Effector memory CD8-positive, alpha-beta T cell (primary cell): ENCODE measurements around the gene GLO1.

Experiments
- ATAC-seq: fragments of 150-1000 bp; cut with Tn5 transposase; replicated peaks from 2 replicates; pipeline ENCODE4 v1.10.0; 2021; ENCODE audit warnings: mild to moderate bottlenecking, moderate library complexity
- DNase-seq, 3 experiments: peaks; one replicate each; pipeline ENCODE4 v3.0.0; 2021
- H3K27ac Mint-ChIP-seq, 2 donors: one replicate each; pipeline ENCODE4 v1.8.0; 2022; ENCODE audit warnings: mild to moderate bottlenecking in 2 of 2, mixed read lengths in 2 of 2, moderate library complexity in 2 of 2
- H3K27me3 Mint-ChIP-seq, 2 donors: one replicate each; pipeline ENCODE4 v1.8.0; 2022; ENCODE audit warnings: mixed read lengths in 2 of 2
- H3K36me3 Mint-ChIP-seq: one replicate; pipeline ENCODE4 v1.8.0; 2022; ENCODE audit warnings: mild to moderate bottlenecking, moderate library complexity, mixed read lengths; ENCODE audit not compliant: insufficient read depth
- H3K4me1 Mint-ChIP-seq, 2 donors: one replicate each; pipeline ENCODE4 v1.8.0; 2022; ENCODE audit warnings: low read depth in 2 of 2, mixed read lengths in 2 of 2
- H3K4me3 Mint-ChIP-seq, 2 donors: one replicate each; pipeline ENCODE4 v1.8.0; 2022; ENCODE audit warnings: mild to moderate bottlenecking in 2 of 2, mixed read lengths in 2 of 2, moderate library complexity in 2 of 2
- H3K9me3 Mint-ChIP-seq, 2 donors: one replicate each; pipeline ENCODE4 v1.8.0; 2022; ENCODE audit warnings: mixed read lengths in 2 of 2
- total RNA-seq, 9 experiments: gene quantifications; one replicate each; lab custom pipeline; 2026; lab: John Stamatoyannopoulos, UW

The GLO1 gene
- 28.9 to 136 (median 114) reads per million in 9 experiments for total RNA-seq

DNA sequence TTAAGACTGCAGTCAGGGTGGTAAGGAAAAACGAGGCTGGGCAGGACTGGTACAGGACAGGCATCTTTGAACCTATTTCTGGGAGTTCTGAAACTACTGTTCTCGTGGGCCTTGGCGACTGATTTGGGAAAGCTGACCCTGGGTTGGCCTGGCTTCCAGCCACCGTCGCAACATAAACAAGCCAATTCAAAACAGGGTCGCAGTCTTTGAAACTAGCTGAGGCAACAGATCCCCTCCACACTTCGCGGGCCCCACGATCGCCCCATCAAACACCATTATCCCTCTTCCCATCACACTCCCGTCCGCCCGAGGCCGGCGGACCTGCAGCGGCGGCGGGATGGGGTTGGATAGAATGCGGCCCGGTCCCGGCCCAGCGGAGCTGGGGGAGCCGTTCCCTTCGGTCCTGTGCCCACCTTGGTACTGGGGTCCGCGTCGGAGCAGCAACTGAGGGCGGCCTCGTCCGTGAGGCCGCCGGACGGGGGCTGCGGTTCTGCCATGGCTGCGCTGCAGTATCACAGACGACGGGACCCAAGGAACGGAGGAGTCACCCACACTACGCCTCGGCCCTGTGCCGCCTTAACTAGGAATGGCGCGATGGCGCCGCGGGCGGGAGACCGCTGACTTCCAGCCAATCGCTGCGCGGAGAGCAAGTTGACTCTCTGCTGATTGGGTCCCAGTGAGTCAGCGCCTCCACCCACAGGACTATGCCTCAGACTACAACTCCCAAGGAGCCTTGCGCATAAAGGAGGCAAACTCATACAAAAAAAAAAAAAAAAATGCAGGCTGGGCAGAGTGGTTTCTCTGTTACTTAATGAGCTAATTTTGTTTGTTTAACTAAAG, at the start of gene GLO1:
Gene GLO1, minus strand, starts transcription at position 588 of the 840 bp plus-strand sequence. Its CDS starts 91 bp downstream, at position 497.
- Mint-ChIP-seq H3K4me3 (peak within 1 kb of the TSS; percentile 86 to 93), H3K27ac (peak within 1 kb of the TSS; percentile 92 to 95), H3K4me1 (peaks cover 25 to 45% of the 10 kb centered on the region in 2 donors)

GRCh38 chr6:38750968-38751615, 48.1 kb upstream of the GLO1 start:
- no peaks in the 10 kb centered on the region for H3K4me1 Mint-ChIP-seq
- H3K27me3 Mint-ChIP-seq: peaks cover 9 to 23% of the 10 kb centered on the region in 2 donors
- no peak overlapping the region for H3K4me3 Mint-ChIP-seq
- H3K27ac Mint-ChIP-seq: no peak overlapping the region
- DNase-seq (no peak), ATAC-seq (no peak)
- peaks cover 2% of the 10 kb centered on the region for H3K36me3 Mint-ChIP-seq
- H3K9me3 Mint-ChIP-seq: no peaks in the 10 kb centered on the region

More for the DNA sequence above, at the start of gene GLO1:
- peaks cover 5 to 9% of the 10 kb centered on the region in 2 donors for H3K9me3 Mint-ChIP-seq
- peaks cover 12 to 22% of the 10 kb centered on the region in 2 donors for H3K27me3 Mint-ChIP-seq
- peaks cover 17% of the 10 kb centered on the region for H3K36me3 Mint-ChIP-seq
- peak; percentile 99 for ATAC-seq
- peak; percentile 92 to 94 (median 93) for DNase-seq

DNA sequence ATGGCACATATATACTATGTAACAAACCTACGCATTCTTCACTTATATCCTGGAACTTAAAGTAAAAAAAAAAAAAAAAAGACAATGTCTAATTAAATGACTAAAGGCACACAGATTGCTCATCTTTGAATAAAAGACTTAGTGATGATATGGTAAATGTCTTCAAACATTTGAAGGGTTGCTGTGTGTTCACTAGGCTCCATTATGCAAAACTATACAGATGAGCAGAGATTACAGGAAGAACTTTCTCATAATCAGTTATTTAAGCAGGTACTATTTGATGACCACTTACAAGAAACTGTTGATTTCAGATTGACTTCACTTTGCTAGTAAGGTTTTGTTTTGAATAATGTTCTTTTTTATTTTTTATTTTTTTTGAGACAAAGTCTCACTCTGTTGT, 46.5 kb upstream of the GLO1 start:
- H3K36me3 Mint-ChIP-seq: peaks cover 2% of the 10 kb centered on the region
- no peaks in the 10 kb centered on the region for H3K4me1 Mint-ChIP-seq
- DNase-seq (no peak), ATAC-seq (no peak)
- no peak overlapping the region for H3K27ac Mint-ChIP-seq
- peaks cover 21 to 39% of the 10 kb centered on the region in 2 donors for H3K27me3 Mint-ChIP-seq
- no peaks in the 10 kb centered on the region for H3K9me3 Mint-ChIP-seq
- H3K4me3 Mint-ChIP-seq: no peak overlapping the region

GRCh38 chr6:38739532-38739931, 36.6 kb upstream of the GLO1 start:
- H3K4me3 Mint-ChIP-seq: no peak overlapping the region
- DNase-seq (no peak), ATAC-seq (no peak)
- H3K4me1 Mint-ChIP-seq: no peaks in the 10 kb centered on the region
- H3K9me3 Mint-ChIP-seq: no peaks in the 10 kb centered on the region
- peaks cover 38 to 39% of the 10 kb centered on the region in 2 donors for H3K27me3 Mint-ChIP-seq
- no peak overlapping the region for H3K27ac Mint-ChIP-seq
- peaks cover 2% of the 10 kb centered on the region for H3K36me3 Mint-ChIP-seq

DNA sequence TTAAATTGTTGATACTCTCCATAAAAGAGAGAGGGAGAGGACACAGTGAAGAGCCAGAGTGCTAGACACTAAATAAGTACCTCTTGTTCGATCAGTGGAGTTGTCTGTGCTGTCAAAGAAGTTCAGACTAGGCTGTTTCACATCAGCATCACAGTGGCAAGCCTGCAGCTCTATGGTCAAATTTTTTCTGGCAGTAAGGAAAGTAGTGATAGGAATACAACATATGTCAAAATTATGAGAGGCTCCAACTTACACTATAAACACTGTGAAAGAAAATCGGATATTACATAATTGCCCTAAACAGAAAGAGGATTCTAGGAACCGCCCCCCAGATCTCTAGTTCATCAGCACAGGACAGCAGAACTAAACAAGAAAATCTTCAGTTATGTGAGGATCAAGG, 35.3 kb upstream of the GLO1 start:
- Mint-ChIP-seq H3K4me3 (no peak overlapping the region), H3K27me3 (peaks cover 33 to 45% of the 10 kb centered on the region in 2 donors)

GRCh38 chr6:38736951-38737350, 34.0 kb upstream of the GLO1 start:
- Mint-ChIP-seq H3K27me3 (peaks cover 37 to 45% of the 10 kb centered on the region in 2 donors), H3K4me3 (no peak overlapping the region), H3K27ac (no peak overlapping the region), H3K4me1 (no peaks in the 10 kb centered on the region), H3K9me3 (no peaks in the 10 kb centered on the region), H3K36me3 (peaks cover 2% of the 10 kb centered on the region)
- DNase-seq: no peak
- no peak for ATAC-seq

More for the DNA sequence above, 35.3 kb upstream of the GLO1 start:
- DNase-seq (no peak), ATAC-seq (no peak)
- Mint-ChIP-seq H3K9me3 (no peaks in the 10 kb centered on the region), H3K36me3 (peaks cover 2% of the 10 kb centered on the region), H3K4me1 (no peaks in the 10 kb centered on the region), H3K27ac (no peak overlapping the region)

DNA sequence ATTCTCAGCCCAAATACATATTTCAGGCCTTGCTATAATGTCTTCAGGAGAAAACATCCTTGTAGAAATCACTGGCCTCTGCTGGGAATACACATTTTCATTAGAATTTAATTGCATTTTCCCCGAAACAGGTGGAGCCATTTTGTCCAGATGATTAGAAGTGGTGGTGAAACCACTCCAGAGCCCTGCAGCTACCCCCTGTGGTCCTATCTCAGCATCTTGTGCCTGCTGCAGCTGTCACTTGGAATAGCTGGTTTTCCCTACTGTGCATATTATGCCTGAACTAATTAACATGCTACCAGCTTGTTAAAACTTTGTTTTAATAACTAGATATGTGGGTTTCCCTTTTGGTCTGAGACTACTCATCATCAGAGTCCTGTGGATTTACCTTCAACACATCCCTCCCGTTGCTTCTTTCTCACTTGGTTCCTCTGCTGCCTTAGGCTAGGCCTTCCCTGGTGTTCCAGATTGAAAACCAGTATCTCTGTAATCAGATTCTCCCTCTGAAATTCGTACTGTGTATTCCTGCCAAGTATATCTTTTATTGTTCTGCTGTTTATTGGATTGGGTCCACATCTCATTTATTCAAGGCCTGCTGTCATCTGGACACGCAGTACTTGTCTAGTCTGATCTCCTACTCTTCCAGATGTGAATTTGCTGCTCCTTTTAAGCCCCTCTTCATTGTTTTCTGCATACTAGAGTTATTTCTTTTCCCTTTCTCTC, 27.4 kb upstream of the GLO1 start:
- no peaks in the 10 kb centered on the region for H3K36me3 Mint-ChIP-seq
- peaks cover 13 to 16% of the 10 kb centered on the region in 2 donors for H3K27me3 Mint-ChIP-seq
- ATAC-seq: no peak
- H3K4me3 Mint-ChIP-seq: no peak overlapping the region
- DNase-seq: no peak
- H3K27ac Mint-ChIP-seq: no peak overlapping the region
- peaks cover 0 to 2% of the 10 kb centered on the region in 2 donors for H3K4me1 Mint-ChIP-seq
- no peaks in the 10 kb centered on the region for H3K9me3 Mint-ChIP-seq

DNA sequence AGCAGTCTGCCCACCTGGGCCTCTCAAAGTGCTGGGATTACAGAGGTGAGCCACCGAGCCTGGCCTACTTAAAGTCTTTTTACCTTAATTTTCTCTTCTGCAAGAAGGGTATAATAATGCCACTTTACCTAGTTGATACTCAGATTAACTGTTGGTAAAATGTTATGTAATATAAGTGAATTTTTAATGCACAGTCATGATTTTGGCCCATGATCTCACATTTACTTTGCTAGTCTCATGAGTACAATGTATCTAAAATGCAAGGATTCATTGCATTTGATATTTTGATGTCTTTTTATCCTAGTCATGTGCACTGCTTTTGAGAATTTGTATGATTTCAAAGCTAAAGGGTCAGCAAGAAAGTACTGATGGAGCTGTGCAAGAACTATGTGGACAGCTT, 25.3 kb upstream of the GLO1 start:
- Mint-ChIP-seq H3K27ac (no peak overlapping the region), H3K36me3 (no peaks in the 10 kb centered on the region), H3K27me3 (peaks cover 2 to 4% of the 10 kb centered on the region in 2 donors), H3K9me3 (no peaks in the 10 kb centered on the region), H3K4me3 (no peak overlapping the region), H3K4me1 (peaks cover 0 to 2% of the 10 kb centered on the region in 2 donors)
- DNase-seq: no peak
- no peak for ATAC-seq

- no peaks in the 10 kb centered on the region for H3K36me3 Mint-ChIP-seq
- H3K4me1 Mint-ChIP-seq: peaks cover 0 to 2% of the 10 kb centered on the region in 2 donors
- no peak for DNase-seq
- ATAC-seq: no peak
- peaks cover 0 to 3% of the 10 kb centered on the region in 2 donors for H3K9me3 Mint-ChIP-seq
- no peak overlapping the region for H3K27ac Mint-ChIP-seq
- peaks cover 6 to 17% of the 10 kb centered on the region in 2 donors for H3K27me3 Mint-ChIP-seq
- no peak overlapping the region for H3K4me3 Mint-ChIP-seq
These were observed 22.7 kb upstream of the GLO1 start for GRCh38 chr6:38725414-38726183.

DNA sequence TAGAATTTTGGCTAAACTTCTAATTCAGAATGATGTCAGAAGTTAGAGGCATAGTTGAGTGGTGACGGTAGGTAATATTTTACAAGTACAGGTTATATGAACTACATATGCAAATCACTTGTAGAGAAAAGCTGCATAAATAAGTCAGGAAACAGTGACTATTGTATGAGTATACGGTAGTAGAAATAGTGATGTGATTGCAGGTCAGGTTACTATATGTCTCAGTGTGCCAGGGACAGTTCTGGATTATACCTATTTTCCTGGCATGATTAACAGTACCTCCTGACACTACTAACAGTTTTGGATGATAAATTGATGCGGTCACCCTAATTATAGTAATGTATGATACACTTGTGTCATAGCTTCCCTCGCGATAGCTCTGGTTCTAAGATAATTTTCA, 21.4 kb upstream of the GLO1 start:
- Mint-ChIP-seq H3K9me3 (peaks cover 0 to 3% of the 10 kb centered on the region in 2 donors), H3K4me1 (peaks cover 0 to 2% of the 10 kb centered on the region in 2 donors), H3K36me3 (no peaks in the 10 kb centered on the region), H3K27ac (no peak overlapping the region), H3K27me3 (peaks cover 15 to 22% of the 10 kb centered on the region in 2 donors), H3K4me3 (no peak overlapping the region)
- DNase-seq (no peak), ATAC-seq (no peak)

- no peaks in the 10 kb centered on the region for H3K36me3 Mint-ChIP-seq
- ATAC-seq: no peak
- DNase-seq: no peak
- peaks cover 20 to 22% of the 10 kb centered on the region in 2 donors for H3K27me3 Mint-ChIP-seq
- H3K27ac Mint-ChIP-seq: no peak overlapping the region
- H3K4me1 Mint-ChIP-seq: peaks cover 0 to 2% of the 10 kb centered on the region in 2 donors
- peaks cover 0 to 3% of the 10 kb centered on the region in 2 donors for H3K9me3 Mint-ChIP-seq
- H3K4me3 Mint-ChIP-seq: no peak overlapping the region
These were observed 20.8 kb upstream of the GLO1 start for GRCh38 chr6:38723783-38724182.

DNA sequence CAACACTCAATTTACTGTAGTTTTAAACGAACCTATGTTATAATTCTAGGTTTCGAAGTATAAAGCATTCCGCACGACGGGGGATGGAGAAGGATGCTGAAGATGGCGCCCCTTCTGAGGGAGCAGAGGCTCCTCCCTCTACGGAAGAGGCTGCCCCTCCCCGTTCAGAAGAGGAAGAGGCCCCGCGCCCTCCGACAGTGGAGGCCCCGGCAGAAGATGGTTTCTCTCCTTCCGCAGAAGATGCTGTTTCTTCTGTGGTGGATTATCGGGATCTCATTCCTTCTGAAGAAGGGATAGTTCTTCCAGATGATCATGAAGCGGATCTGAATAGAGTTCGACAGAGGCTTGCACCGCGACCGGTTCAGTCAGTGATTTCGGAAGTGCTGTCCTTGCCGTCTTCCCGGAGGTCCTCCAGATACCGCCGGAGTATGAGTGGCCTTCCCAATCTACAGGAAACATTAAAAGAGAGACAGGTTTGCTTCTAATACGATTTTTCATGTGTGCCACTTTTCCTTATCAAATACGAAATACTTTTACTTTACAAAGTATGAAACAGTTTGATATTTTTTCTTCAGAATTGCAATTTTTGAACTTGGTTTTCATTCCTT, 19.9 kb upstream of the GLO1 start:
- Mint-ChIP-seq H3K4me3 (no peak overlapping the region), H3K9me3 (peaks cover 0 to 3% of the 10 kb centered on the region in 2 donors), H3K27me3 (peaks cover 22 to 23% of the 10 kb centered on the region in 2 donors), H3K36me3 (no peaks in the 10 kb centered on the region), H3K27ac (no peak overlapping the region), H3K4me1 (peaks cover 0 to 2% of the 10 kb centered on the region in 2 donors)
- DNase-seq (no peak), ATAC-seq (no peak)
